ENCODE measurements around the gene FIG4.
"Not testable (repeated sequence)": the region's sequence is repeated elsewhere in the genome, so short reads cannot be mapped to it uniquely, and the experiment has no call there.

FIG4 gene

DNA sequence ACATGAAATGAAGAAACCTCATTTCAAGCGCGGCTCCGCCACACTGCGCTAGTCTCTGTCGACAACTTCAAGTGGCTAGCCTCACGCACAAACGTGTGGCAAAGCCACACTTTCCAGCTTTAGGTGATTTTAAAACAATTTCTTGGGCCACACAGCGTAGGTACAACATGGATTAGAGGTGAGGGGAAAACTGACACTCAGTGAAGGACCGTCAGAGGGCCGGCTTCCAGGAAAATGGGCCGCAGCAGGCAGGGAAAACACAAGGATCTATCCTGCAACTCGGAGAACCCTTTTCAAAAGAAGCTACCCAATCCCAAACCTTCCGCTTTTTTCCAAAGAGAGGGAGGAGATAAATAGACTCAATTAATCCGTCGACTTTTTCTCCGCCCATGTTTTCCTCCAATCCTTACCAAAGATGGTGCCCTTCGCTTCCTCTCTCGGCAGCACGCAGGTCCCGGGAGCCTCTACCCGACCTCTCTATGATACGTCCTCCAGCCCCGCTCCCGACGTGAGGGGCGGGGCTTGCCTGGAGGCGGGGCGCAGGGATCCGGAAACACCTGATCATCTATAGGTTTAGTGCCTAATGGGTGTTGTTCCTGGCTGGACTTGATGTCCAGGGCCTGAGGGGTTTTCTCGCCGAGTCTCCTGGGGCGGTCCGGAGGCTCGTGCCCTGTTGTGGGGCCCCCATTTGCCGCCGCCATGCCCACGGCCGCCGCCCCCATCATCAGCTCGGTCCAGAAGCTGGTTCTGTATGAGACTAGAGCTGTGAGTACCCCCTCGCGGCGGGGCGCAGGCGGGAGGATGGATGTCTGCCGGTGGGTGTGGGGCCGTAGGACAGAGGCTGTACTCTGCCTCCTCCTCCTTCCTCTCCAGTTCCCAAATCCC lies at the start of gene FIG4, which contains the start of gene AK9:
Gene FIG4, plus strand, starts transcription at position 560 of the 885 bp plus-strand sequence. Its CDS starts 140 bp downstream, at position 700.
Gene AK9, minus strand, starts transcription at position 466 of the 885 bp plus-strand sequence. CDS start 15,457 bp downstream, outside the sequence.
- DNase-seq: peak; percentile 96

DNA sequence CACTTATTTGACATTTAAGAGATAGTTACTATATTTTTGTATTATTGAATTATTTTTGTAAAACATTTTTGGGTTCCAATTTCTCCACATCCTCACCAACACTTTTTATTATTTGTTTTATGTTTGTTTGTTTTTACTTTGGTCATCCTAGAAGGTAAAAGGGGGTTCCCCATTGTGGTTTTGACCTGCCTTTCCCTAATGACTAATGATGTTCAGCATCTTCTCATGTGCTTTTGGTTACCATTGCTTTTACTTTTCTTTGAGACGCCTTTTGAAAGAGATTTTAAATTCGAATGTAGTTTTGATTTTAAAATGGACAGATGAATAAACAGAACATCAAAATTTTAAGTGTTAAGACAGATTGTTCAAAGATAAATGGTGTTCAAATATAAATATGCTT lies 47.0 kb upstream of the FIG4 start:
- DNase-seq: no peak

DNA sequence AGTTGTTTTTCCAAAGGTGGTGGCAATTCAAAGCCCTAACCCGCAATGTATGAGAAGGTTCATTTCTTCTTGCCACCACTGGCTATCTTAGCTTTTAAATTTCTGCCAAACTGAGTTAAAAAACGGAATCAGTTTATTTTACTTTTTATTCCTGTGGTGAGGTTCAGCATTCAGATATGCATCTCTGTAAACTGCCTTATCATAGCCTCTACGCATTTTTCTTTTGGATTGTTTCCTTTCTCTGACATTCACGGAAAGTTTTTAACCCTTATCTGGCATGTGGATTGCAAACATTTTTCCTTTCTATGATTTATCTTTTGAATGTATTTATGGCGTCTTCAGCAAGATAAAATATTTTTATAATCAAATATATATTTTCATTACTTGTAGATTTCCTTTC lies 37.8 kb upstream of the FIG4 start:
- no peak for DNase-seq

DNA sequence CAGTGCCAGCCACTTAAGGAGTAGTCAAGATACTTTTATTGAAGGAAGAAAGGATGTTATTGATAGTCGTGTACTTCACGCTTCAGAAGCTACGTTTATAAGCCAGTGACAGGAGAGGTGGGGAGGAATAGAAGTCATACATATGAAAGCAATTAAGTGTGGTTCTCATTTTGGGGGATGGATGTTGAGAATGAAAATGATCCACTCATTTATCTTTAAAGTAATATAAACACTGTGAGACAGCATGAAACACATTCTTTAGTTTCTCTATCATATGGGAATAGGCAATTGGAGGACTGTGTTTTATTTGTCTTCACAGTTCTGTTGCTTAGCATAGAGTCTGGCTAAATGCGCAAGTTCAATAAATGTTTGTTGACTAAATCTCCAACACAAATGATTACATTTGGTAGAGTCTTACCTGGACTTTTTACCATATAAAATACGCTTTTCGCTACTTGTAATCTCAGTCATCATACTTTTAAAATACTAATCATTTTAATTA lies 35.3 kb upstream of the FIG4 start:
- no peak for DNase-seq

DNA sequence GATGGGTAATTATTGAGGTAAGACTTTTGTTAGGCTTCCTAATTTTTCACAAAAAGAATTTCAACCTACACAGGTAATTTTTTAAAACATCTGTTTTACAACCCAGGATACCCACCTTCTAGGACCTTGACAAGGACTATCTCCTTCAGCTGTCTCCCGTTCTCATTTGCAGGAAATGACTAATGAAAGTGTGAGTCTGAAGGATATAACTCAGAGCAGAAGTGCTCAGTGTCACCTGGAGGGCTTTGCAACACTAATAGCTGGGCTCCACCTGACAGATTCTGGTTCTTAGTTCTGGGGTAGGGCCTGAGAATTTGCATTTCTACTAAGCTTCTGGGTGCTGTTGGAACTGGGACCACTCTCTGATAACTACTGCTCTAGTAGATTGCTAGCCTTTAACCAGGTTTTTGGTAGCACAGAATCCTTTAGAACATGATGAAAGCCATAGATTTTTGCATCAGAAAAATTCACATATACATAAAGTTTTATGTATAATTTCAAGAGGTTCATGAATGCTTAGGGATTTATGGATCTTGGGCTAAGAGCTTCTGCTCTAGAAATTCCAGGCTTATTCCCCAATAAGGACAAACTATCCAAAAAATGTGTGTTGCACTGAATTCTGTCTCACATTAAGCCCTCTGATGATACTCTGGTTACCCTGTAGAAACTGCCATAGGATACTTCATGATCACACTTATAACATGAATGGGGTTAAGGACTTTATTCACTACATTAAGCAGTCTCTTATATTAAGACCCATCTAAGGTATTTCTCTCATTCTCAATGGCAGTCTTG lies 30.4 kb upstream of the FIG4 start:
- no peak for DNase-seq

DNA sequence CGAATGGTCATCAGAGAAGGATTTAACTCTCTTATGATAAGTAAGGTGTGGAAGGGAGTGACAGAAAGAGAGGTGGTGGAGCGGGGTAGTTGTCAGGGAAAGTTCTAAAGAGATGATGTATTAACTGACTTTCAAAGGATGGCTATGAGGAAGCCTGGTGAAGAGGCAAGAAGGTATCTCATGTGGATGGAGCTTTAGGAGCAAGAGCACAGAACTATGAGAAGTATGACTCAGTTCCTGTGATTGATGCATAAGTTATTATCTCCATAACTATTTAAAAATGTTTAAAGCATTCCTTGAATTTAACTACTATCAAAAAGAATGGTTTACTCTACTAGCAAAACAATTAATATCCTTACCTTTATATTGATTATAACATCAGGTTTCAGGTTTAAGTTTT lies 28.9 kb upstream of the FIG4 start:
- DNase-seq: no peak

DNA sequence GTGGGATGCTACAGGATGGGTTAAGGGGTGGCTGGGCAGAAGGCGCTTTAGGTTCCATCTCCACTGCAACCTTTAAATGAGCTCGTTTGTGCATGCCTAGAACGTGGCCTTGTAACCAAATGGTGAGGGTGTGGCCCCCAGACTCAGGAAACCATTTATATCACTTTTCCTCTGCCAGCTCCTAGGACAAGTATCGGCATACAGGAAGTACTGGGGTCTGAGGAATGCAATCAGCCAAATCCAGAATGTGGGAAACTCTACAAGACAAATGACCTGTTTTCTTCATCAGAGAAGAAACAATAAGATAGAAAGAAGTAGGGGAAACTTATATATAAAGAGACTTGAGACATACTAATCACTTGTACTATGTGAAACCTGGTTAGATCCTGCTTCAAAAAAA lies 21.3 kb upstream of the FIG4 start:
- no peak for DNase-seq

DNA sequence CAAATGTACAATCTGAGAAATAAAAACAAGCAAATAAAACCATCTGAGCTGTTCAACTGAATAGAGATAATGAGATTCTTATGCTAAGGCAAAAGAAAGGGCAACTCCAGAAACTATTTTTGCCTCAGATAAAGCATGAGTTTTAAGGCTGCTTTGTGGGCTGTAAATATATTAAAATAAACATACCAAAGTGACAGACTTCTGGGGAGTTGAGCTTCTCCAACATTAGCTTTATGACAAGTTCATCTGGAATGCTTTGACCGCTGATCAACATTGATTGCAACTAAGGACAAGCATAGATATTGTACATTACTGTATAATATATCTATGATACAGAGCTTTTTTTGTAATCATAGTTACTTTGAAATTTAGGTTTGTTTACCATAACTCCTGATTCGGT lies 19.4 kb upstream of the FIG4 start:
- DNase-seq: no peak

DNA sequence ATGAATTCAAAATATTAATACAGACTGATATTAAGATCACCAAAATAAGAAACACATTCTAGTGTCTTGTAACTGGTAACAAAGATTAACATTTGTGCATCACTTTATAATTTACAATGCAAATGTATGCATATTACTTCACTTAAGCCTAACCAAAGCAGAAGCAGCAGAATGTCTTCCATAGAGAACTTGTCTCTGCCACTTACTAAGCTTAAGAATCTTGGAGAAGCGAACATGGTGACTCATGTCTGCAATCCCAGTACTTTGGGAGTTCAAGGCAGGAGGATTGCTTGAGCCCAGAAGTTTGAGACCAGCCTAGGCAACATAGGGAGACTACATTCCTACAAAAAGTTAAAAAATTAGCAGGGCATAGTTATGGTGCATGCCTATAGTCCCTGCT lies 18.9 kb upstream of the FIG4 start:
- DNase-seq: no peak

DNA sequence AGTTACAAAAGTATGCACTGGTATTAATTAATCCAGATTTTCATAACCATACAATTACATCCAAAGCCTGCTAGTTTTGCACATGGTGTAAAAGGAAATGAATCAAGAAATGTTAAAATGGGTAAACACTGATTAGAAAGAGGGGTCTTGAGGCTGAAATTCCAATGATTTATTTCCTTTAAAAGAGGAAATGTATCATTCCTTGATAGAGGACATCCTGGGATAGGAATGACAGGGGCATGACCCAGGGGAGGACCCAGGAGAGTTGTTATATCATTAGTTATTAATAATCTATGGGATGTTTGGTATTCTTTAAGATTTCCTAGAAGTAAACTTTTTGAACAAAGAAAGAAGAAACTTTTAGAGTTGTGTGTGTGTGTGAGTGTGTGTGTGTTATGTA lies 18.3 kb upstream of the FIG4 start:
- DNase-seq: no peak

DNA sequence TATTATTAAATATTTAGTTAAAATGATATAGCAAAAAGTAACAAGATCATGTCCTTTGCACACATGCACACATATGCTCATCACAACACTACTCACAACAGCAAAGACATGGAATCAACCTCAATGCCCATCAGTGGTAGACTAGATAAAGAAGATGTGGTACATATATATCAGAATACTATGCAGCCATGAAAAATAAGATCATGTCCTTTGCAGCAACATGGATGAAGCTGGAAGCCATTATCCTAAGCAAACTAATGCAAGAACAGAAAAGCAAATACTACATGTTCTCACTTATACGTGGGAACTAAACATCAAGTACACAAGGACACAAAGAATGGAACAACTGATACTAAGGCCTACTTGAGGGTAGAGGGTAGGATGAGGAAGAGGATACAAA lies 14.4 kb upstream of the FIG4 start:
- DNase-seq: no peak

DNA sequence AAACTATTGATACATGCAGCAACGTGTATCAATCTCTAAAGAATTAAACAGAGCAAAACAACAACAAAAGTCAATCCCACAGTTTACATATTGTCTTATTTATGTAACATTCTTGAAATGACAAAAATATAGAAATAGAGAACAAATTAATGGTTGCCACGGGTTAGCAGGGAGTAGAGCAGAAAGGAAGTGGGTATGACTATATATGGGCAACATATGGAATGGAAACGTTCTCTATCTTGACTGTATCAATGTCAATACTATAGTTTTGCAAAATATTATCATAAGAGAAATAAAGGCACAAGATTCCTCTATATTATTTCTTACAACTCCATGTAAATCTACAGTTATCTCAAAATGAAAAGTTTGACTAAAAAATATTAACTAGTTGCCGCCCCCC lies 12.9 kb upstream of the FIG4 start:
- no peak for DNase-seq

DNA sequence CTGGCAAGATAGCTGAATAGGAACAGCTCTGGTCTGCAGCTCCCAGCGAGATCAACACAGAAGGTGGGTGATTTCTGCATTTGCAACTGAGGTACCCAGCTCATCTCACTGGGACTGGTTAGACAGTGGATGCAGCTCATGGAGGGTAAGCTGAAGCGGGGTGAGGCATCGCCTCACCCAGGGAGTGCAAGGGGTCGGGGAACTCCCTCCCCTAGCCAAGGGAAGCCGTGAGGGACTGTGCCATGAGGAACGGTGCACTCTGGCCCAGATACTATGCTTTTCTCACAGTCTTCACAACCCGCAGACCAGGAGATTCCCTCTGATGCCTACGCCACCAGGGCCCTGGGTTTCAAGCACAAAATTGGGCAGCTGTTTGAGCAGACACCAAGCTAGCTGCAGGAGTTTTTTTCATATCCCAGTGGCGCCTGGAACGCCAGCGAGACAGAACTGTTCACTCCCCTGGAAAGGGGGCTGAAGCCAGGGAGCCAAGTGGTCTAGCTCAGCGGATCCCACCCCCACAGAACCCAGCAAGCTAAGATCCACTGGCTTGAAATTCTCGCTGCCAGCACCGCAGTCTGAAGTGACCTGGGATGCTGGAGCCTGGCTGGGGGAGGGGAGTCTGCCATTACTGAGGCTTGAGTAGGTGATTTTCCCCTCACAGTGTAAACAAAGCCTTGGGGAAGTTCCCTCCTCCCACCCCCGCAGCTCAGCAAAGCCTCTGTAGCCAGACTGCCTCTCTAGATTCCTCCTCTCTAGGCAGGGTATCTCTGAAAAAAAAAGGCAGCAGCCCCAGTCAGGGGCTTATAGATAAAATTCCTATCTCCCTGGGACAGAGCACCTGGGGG lies 12.2 kb upstream of the FIG4 start:
- DNase-seq: not testable (repeated sequence)

DNA sequence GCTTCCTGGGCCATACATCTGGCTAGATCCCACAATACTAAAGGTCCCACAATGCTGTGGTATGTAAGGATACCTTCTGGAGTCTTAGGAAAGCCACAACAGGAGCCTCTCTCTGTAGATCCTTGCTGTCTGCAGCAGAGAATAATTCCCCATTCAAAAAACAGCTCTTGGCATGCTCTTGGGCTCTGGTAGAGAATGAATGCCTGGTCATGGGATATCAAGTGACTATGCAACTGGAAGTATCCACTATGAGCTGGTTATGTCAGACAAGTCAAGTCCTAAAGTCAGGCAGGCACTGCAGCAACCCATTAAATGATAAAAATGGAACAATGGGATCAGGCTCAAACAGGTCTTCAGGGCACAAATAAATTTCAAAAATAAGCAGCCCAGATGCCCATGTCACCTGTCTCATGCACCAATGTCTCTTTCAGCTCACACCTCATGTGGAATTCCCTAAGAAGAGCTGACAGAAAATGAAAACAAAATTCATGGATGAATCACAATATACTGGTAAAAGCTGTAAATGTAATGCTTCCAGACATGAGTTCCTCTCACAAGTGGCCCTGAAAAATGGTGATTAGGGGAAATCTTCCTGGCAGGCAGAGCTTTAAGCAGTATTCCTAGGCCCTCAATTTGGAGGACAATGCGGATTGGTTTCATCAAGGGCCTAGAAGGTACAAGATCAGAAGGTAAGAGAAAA lies 4.4 kb upstream of the FIG4 start:
- DNase-seq: no peak

DNA sequence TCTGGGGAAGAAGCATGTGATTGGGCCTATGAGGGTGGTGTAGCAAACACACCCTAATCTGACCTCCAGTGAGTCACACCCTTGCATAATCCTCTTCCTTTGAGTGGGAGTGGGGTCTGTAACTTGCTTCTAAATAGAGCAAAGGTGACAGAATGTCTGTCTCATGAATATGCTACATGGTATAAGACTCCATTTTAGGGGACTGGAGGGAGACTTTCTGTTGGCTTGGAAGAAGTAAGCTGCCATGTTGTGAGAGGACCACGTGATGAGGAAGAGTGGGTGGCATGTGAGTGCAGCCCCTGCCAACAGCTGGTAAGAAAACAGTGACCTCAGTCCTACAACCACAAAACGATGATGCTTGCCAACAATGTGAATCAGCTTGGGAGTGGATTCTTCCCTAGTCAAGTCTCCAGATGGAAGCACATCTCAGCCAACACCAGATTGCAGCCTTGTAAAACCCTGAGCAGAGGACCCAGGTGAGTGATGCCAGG lies 3.8 kb upstream of the FIG4 start:
- DNase-seq: no peak

DNA sequence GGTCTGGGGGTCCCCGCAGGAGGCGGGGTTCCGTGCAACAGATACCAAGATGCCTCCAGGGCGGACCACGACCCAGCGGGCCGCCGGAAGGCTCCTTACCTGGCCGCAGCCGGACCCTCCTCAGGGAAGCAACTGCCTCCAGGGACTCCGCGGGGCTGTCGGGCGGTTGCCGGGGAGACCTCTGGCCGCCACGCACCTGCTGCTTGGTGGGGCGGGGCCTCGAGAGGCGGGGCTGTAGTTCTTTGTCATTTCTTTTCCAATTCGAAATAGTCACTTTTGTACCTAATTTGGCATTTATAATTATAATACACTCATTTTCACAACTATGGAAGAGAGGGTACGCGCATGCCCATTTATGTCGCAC lies 741 bp upstream of the FIG4 start:
- peak; percentile 85 for DNase-seq

DNA sequence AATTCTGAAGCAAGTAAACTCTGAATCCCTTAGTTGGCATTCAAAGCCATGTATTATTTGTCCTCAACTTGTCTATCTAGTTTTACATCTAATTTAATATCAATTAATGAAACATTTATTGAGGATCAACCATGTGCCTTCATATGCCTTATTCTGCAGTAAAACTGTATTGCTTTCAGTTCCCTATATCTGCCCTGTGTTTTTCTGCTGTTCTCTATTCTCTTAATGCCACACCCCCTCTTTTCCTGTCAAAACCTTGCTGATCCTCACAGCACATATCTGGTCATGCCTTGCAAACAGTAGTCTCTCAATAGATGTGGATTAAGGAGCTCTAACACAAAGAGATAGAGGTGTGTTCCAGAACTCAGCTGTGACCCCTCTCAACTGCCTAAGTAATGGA lies 2.0 kb downstream of the FIG4 start:
- no peak for DNase-seq

DNA sequence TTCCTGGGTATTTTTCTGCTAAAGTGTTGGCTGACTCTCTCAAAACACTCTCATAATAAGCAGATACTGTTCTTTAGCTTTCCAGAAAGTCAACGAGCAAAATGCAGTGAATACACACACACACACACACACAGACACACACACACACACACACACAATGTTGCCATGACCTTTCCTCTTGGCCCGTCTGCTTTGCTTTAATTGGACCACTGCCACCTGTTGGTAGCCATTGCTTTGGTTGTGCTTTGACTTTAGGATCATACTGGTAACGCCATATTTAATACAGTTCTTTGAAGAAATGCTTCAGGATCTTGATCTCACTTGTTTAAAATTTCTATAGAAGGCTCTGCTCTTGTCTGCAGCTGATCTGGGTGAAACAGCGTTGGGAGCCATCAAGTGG lies 4.4 kb downstream of the FIG4 start:
- no peak for DNase-seq

DNA sequence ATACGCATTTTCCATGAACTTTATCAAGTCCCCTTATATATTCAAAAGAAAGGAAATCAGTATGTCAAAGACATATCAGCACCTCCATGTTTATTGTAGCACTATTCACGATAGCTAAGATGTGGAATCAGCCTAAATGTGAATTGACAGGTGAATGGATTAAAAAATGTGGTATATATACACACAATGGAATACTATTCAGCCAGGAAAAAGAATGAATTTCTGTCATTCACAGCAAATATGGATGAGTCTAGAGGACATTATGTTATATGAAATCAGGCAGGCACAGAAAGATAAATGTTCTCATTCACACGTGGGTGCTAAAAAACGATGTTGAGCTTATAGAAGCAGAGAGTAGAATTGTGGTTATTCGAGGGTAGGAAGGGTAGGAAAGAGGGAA lies 5.3 kb downstream of the FIG4 start:
- no peak for DNase-seq

DNA sequence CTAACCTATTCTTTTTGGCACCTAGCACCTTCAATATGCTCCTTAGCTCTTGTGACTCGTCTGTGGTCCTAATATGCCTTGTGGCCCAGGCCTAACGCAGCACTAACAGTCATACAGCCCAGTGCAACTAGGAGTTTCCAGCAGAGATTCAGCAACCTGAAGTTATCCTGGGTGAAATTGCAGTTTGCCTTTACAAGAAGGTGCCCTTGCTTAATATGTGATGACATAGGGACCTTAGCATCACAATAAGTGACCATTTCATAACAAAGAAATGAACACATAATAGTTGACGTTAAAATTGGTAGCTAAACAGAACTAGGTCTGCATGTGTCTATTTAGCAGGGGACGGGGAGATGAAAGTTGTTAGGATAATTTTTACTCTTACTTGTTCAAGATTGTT lies 10.1 kb downstream of the FIG4 start:
- no peak for DNase-seq

DNA sequence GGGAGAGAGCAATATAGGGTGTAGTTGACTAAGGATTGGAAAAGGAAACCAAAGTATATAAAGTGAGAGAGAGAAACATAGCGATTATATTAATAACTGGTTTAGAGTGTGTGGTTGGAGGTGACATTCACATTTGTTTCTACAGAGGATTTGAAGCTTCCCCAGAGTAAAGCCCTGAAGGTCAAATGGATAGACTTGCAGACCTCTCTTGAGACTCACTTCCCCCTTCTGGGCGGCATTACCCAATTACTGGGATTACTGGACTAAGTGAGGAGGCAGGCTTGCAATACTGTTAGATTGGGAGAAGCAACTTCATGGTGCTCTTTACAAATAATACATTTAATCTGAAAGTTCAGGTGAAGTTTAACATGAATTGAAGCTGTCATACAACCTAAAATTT lies 10.7 kb downstream of the FIG4 start:
- no peak for DNase-seq

DNA sequence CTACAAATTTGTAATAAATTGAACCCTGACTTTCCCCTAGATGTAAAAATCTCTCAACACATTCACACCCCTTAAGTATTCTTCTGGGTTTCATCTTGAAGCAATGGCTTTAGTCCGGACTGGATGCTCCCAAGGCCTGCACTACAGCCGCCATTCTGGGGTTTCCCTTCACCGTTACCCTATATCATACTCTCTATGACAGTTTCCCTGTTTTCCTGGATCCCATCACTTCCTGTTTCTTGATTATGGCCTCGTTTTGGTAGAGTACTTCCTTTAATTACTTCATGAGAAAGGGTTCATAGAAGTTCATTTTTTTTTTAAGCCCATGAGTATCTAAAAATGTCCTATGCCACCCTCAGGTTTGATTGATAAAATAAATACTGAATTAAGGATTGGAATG lies 11.7 kb downstream of the FIG4 start:
- no peak for DNase-seq

Measured in retina (tissue), 1 donor.